T-helper 2 cell treated with Interferon-gamma antibody and Interleukin-4, amounts not matched to agents 5 μg/mL and 100 μg/mL, for 36 hours (primary cell): ENCODE measurements around the gene PITPNB.
A peak's percentile ranks its signal among the peaks of the same experiment; 100 is the strongest.

Experiments
- DNase-seq: peaks from one replicate; pipeline ENCODE4 v3.0.0; 2021; ENCODE audit warnings: low spot score
- H3K27ac Mint-ChIP-seq: one replicate; pipeline ENCODE4 v1.8.0; 2021; ENCODE audit warnings: mild to moderate bottlenecking, mixed read lengths
- H3K27me3 Mint-ChIP-seq: one replicate; pipeline ENCODE4 v1.8.0; 2021; ENCODE audit warnings: low read depth, mixed read lengths
- H3K36me3 Mint-ChIP-seq: one replicate; pipeline ENCODE4 v1.8.0; 2021; ENCODE audit warnings: low read depth, mixed read lengths
- H3K4me1 Mint-ChIP-seq: one replicate; pipeline ENCODE4 v1.8.0; 2021; ENCODE audit warnings: low read depth, mixed read lengths
- H3K4me3 Mint-ChIP-seq: one replicate; pipeline ENCODE4 v1.8.0; 2022; ENCODE audit warnings: mild to moderate bottlenecking, moderate library complexity, mixed read lengths
- H3K9me3 Mint-ChIP-seq: one replicate; pipeline ENCODE4 v1.8.0; 2021; ENCODE audit warnings: mixed read lengths

Gene PITPNB

GRCh38 chr22:27935897-27936296, 16.8 kb upstream of the PITPNB start:
- H3K27me3 Mint-ChIP-seq, result no peaks in the 10 kb centered on the region
- no peak overlapping the region for H3K27ac Mint-ChIP-seq
- H3K4me1 Mint-ChIP-seq, result no peaks in the 10 kb centered on the region
- peaks cover 6% of the 10 kb centered on the region for H3K36me3 Mint-ChIP-seq
- H3K4me3 Mint-ChIP-seq, result no peak overlapping the region
- DNase-seq, result no peak
- H3K9me3 Mint-ChIP-seq, result no peaks in the 10 kb centered on the region

- Mint-ChIP-seq H3K9me3 (no peaks in the 10 kb centered on the region), H3K27me3 (no peaks in the 10 kb centered on the region), H3K36me3 (peaks cover 6% of the 10 kb centered on the region), H3K27ac (no peak overlapping the region), H3K4me1 (no peaks in the 10 kb centered on the region), H3K4me3 (no peak overlapping the region)
- DNase-seq, result no peak
These were observed 15.0 kb upstream of the PITPNB start for GRCh38 chr22:27934069-27934468.

GRCh38 chr22:27933186-27933983, 14.3 kb upstream of the PITPNB start:
- no peak overlapping the region for H3K4me3 Mint-ChIP-seq
- no peaks in the 10 kb centered on the region for H3K9me3 Mint-ChIP-seq
- no peaks in the 10 kb centered on the region for H3K4me1 Mint-ChIP-seq
- H3K36me3 Mint-ChIP-seq, result peaks cover 6% of the 10 kb centered on the region
- DNase-seq, result no peak
- no peak overlapping the region for H3K27ac Mint-ChIP-seq
- no peaks in the 10 kb centered on the region for H3K27me3 Mint-ChIP-seq

GRCh38 chr22:27930331-27931060, 11.4 kb upstream of the PITPNB start:
- no peak for DNase-seq
- Mint-ChIP-seq H3K4me3 (no peak overlapping the region), H3K36me3 (peaks cover 16% of the 10 kb centered on the region), H3K4me1 (peaks cover 6% of the 10 kb centered on the region), H3K27ac (no peak overlapping the region), H3K27me3 (no peaks in the 10 kb centered on the region), H3K9me3 (no peaks in the 10 kb centered on the region)

GRCh38 chr22:27927608-27928007, 8.6 kb upstream of the PITPNB start:
- Mint-ChIP-seq H3K4me1 (peaks cover 8% of the 10 kb centered on the region), H3K4me3 (no peak overlapping the region), H3K27me3 (no peaks in the 10 kb centered on the region), H3K9me3 (no peaks in the 10 kb centered on the region), H3K36me3 (peaks cover 31% of the 10 kb centered on the region), H3K27ac (no peak overlapping the region)
- DNase-seq, result no peak

DNA sequence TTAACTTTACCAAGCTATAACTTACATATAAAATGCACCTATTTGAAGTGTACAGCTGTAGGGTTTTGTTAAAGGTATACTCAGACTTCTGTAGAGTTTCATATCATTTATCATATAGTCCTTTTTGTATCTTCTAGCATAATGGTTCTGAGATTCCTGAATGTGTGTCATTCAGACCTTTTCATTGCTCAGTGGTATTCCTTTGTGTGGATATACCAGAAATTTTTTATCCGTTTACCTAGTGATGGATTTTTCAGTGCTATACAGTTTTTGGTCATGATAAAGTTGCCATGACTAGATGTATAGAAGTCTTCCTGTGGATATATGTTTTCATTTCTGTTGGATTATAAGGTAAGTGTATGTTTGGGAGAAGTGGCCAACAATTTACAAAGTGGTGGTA, 6.3 kb upstream of the PITPNB start:
- H3K4me1 Mint-ChIP-seq, result peaks cover 22% of the 10 kb centered on the region
- H3K27ac Mint-ChIP-seq, result no peak overlapping the region
- no peak for DNase-seq
- H3K27me3 Mint-ChIP-seq, result no peaks in the 10 kb centered on the region
- H3K9me3 Mint-ChIP-seq, result no peaks in the 10 kb centered on the region
- peaks cover 42% of the 10 kb centered on the region for H3K36me3 Mint-ChIP-seq
- H3K4me3 Mint-ChIP-seq, result no peak overlapping the region

DNA sequence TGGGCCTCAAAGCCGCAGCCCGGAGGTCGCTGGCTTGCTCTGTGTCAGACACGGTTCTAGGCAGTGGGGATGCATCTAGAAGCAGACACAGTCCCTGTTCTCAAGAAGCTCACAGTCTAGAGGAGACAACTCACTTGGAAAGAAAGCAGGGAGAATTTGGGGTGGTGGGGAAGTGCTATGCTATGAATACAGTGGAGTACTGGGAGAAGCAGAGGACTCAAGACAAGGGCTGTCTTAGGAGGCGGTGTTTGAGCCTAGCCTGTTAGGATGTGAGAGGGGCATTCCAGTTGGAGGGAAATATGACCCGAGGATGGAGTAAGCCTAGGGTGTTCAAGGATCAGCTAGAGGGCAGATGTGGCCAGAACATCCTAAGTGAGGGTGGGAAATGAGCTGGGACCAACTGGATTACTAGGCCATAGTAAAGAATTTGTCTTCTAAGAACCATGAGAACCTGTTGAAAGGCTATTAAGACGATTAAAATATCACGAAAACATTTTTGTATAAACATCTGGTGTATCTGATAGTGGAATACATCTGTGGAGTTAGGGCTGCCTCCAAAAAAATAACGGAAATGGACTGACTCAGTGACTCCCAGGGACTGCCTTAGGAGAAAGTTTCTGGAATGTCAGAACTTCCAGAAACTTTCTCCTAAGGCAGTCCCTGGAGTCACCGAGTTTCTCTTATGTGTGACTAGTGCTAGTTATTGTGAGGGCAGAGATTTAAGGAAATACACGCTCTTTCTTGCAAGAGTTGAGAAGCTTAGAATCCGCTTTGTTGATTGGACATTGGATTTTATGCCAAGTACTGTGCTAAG, 1.1 kb upstream of the PITPNB start:
- Mint-ChIP-seq H3K27me3 (no peaks in the 10 kb centered on the region), H3K36me3 (peaks cover 46% of the 10 kb centered on the region), H3K4me1 (peaks cover 46% of the 10 kb centered on the region), H3K9me3 (no peaks in the 10 kb centered on the region), H3K27ac (peak overlapping the region; percentile 100), H3K4me3 (peak overlapping the region; percentile 97)
- DNase-seq, result no peak

DNA sequence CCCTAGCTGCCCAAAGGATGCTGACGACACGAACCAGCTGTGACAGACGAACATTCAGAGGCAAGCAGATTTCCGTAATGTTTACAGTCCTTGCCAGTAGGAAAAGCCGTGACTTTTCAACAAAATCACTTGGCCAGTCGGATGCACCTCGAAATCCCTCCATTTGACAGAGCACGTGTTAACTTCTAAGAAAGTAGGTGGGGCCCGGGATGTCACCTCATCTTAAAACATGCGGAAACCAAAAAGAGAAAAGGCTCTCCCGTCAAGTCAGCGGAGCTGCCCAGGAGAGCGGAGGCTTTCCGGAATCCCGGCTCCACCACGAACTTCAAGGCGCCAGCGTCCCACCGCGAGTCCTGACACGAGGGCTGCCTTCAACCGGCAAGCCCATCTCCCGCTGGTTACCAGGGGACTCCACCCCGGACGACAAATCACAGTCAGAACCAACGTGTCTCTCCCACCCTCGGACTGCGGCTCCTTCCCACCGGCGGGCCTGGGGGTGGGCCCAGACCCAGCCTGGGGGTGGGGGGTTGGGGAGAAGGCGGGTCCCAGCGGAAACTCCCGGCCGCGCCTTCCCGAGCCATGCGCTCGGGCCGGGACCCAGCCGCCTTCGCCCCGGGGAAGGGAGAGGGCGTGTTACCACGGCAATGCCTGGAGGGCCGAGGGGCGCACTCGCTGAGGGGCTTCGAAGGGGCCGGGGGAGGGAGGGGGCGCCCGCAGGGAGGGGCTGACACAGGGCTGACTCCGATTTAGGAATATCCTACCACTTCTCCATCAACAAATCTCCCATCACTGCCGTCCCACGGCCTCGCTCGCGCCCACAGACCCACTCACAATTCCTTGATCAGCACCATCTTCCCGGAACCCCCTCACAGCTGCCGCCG, 475 bp downstream of the PITPNB start:
- DNase-seq, result peak; percentile 71
- H3K36me3 Mint-ChIP-seq, result peaks cover 39% of the 10 kb centered on the region
- H3K4me1 Mint-ChIP-seq, result peaks cover 55% of the 10 kb centered on the region
- H3K27ac Mint-ChIP-seq, result peak overlapping the region; percentile 100
- no peaks in the 10 kb centered on the region for H3K27me3 Mint-ChIP-seq
- H3K4me3 Mint-ChIP-seq, result peak overlapping the region; percentile 97
- H3K9me3 Mint-ChIP-seq, result no peaks in the 10 kb centered on the region

GRCh38 chr22:27915986-27916385, 3.1 kb downstream of the PITPNB start:
- no peaks in the 10 kb centered on the region for H3K27me3 Mint-ChIP-seq
- H3K4me1 Mint-ChIP-seq, result peaks cover 55% of the 10 kb centered on the region
- no peak for DNase-seq
- no peaks in the 10 kb centered on the region for H3K9me3 Mint-ChIP-seq
- H3K4me3 Mint-ChIP-seq, result peak overlapping the region; percentile 37
- no peak overlapping the region for H3K27ac Mint-ChIP-seq
- peaks cover 33% of the 10 kb centered on the region for H3K36me3 Mint-ChIP-seq

DNA sequence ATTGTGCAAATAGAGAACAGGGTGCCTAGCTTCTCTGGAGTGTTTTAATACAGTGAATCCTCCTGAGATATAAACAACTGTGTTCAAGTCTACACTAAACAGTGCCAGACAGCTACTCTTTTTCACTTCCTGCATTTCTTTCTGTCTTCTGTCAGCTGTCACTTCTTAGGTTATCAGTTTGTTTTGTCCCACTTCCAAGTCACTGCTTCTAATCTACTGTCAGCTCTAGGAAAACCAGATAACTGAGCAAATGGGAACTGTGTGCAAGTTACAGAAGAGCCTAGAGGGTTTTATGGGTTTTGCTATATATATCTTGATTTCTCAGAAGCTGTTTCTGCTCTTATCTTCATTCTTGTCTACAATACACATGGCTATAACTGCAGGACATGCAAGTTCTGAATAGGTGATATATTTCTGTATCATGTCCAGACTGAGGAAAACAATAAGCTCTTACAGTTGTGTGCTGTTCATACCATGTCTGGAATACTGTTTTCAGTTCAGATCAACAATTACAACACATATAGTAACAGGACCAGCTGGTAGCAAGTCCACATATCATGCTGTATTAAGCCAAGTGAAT, 5.8 kb downstream of the PITPNB start:
- peaks cover 48% of the 10 kb centered on the region for H3K36me3 Mint-ChIP-seq
- peak overlapping the region; percentile 23 for H3K27ac Mint-ChIP-seq
- DNase-seq, result no peak

DNA sequence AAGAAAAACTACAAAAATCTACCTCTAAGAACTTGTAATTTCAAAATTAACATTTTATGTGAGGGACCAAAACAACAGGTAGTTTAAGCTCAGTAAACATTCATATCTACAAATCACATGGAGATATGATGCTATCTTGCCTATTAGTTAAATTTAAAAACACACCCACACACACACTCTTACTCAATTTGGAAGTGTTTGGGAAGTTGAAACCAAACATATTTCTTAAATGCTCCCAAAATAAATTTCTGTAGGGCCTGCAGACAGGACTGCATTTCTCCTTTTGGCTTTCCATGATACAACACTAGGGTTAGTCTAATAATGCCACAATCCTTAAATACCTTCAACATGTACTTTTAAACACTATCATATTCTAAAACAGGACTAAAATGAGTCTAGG, 7.0 kb downstream of the PITPNB start:
- DNase-seq, result no peak
- Mint-ChIP-seq H3K4me3 (no peak overlapping the region), H3K27ac (no peak overlapping the region), H3K4me1 (peaks cover 38% of the 10 kb centered on the region), H3K9me3 (no peaks in the 10 kb centered on the region), H3K36me3 (peaks cover 46% of the 10 kb centered on the region), H3K27me3 (no peaks in the 10 kb centered on the region)

More for the DNA sequence above, 5.8 kb downstream of the PITPNB start:
- no peaks in the 10 kb centered on the region for H3K27me3 Mint-ChIP-seq
- peaks cover 45% of the 10 kb centered on the region for H3K4me1 Mint-ChIP-seq
- no peak overlapping the region for H3K4me3 Mint-ChIP-seq
- H3K9me3 Mint-ChIP-seq, result no peaks in the 10 kb centered on the region

DNA sequence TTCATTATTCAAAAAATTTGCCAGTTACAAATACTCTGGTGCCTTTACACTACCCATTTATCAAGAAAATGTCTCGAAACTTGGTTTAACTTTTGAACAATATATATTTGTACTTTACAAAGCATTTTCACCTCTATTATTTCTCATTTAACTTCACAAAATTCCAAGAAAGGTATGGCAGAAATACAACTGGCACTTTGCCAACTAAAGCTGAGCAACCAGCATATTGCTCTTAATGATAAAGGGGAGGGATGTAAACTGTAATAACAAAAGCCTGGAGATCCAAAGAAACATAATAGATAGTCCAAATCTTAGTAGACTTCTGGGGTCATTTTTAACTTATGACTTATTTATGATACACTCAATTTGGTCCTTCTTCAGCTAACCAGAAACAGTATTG, 7.7 kb downstream of the PITPNB start:
- Mint-ChIP-seq H3K27ac (no peak overlapping the region), H3K36me3 (peaks cover 47% of the 10 kb centered on the region), H3K4me3 (no peak overlapping the region), H3K4me1 (peaks cover 39% of the 10 kb centered on the region), H3K9me3 (no peaks in the 10 kb centered on the region), H3K27me3 (no peaks in the 10 kb centered on the region)
- no peak for DNase-seq

DNA sequence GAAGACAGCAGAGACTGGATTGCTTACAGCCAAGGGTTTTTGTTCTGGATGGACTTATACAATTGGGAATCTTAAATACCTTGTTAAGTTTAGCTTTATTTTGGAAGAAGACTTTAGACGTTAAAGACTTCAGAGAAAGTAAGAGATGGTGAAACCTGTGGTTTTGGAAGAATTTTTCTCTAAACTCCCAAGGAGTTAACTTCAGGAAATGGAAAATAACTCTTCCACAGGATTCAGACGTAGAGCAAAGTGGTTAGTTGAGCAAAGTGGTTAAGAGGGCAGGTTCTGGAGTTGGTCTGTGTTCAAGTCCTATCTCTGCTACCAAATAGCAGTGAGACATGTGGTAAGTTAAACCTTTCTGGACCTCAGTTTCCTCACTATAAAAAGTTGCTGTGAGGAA, 12.8 kb downstream of the PITPNB start:
- H3K27ac Mint-ChIP-seq, result no peak overlapping the region
- peaks cover 25% of the 10 kb centered on the region for H3K4me1 Mint-ChIP-seq
- no peaks in the 10 kb centered on the region for H3K27me3 Mint-ChIP-seq
- DNase-seq, result no peak
- peaks cover 62% of the 10 kb centered on the region for H3K36me3 Mint-ChIP-seq
- H3K9me3 Mint-ChIP-seq, result no peaks in the 10 kb centered on the region
- no peak overlapping the region for H3K4me3 Mint-ChIP-seq
